Tongue (tissue), 2 donors: ENCODE data around the gene UROS. TPM values are rescaled to one million over a fixed set of nuclear protein-coding genes. Genes with fewer than 3 reads are reported as not detected.

Experiments
- DNase-seq: peaks from one replicate; pipeline ENCODE4 v3.0.0-alpha.2; 2015
- total RNA-seq: library from RNA; depleted of rRNA; stranded (reverse); fragments of >200 nt; gene quantifications from one replicate; pipeline ENCODE4 v1.2.3, GENCODE V29; 2014

Gene UROS
- total RNA-seq, 1 donor from 2014 or later = 56.7 TPM

- DNase-seq = no peak
Measured at GRCh38 chr10:125828311-125828710, 5.3 kb upstream of the UROS start.

DNA sequence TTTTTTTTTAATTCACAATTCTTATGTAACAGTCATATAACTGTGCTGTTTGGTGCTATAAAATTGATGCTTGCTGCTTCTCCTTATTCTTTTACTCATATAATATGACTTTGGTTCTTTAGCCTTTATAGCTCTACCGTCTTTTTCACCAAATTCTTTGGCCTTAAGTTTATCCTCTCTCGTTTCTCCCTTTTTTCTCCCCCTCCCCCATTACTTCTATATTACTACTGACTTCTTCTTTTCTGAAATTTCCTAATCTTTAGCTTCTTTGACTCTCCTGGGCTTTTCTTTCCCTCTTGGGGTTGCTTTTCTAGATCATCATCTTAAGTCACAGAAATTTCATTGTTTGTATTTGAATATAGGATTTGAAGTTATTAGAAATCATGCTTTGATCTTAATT is 4.1 kb upstream of the UROS start:
- DNase-seq = no peak

DNA sequence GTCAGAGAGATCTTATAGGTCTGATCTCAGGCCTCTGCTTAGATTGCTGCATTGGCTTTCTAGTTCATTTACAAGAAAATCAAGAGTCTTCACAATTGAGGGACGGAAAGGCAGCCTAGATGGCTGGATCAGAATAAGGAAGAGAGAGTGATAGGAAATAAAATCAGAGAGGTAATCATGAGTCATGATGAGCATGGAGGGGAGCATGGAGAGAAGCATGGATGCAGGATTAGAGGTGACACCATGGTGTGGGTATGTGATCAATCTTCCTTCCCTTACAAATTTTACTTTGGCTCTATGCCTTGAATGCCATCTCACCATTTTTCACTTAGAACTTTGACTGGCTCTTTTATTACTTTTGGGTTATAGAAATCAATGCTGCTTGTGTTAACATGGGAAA is 1.7 kb upstream of the UROS start:
- no peak for DNase-seq

DNA sequence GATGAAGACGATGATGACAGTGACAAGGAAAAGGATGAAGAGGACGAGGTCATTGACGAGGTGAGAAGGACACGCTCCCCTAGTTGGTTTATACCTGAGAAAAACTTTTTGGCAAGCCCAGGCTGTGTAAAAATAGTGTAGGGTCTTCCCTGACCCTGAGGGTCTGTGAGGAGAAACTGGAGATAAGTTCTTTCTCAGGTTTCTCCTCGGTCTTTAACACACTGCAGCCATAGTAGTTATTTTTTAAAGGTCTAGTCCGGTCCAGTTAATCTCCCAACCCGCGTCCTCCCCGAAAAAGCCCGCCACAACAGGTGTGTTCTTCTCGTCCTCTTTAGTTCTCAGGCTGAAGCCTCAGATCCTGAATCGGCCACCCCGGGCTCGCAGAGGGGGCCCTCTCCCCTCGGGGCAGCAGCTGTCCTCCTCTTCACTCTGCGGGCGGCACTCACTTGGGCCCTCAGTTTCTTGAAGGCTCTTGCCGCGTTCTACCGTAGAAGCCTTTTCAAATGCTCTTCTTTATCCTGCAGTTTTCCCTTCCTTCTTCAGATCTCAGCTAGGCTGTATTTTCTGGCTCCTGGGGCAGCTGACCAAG is 699 bp upstream of the UROS start:
- peak; percentile 44 for DNase-seq

- no peak for DNase-seq
Measured at GRCh38 chr10:125820701-125821100, 2.4 kb downstream of the UROS start.

DNA sequence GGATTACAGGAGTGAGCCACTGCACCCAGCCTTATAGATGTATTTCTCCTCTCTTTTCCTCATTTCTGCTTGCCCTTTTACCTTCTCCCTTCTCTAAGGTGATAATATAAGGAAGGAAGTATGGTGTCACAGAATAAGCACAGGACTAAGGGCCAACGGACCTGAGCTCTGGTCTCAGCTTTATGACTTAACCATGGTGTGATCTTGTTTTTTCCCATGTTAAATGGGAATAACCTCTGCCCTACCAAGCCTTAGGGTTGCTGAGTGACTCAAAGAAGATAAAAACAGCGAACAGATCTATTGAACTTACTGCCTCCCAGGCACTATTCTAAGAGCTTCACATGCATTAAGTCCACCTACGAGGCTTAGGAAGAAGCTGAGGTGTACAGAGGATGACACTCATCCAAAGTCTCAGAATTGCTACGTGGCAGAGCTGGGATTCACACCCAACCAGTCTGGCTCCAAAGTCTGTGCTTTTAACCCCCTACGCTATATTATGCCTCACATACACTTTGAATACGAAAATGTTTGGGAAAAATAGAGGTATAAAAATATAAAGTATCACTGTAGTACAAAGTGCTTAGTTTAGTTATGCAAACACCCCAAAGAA is 5.6 kb downstream of the UROS start:
- no peak for DNase-seq

- DNase-seq = no peak
Measured at GRCh38 chr10:125816548-125816947, 6.5 kb downstream of the UROS start.

- DNase-seq = no peak
Measured at GRCh38 chr10:125815764-125816163, 7.3 kb downstream of the UROS start.

DNA sequence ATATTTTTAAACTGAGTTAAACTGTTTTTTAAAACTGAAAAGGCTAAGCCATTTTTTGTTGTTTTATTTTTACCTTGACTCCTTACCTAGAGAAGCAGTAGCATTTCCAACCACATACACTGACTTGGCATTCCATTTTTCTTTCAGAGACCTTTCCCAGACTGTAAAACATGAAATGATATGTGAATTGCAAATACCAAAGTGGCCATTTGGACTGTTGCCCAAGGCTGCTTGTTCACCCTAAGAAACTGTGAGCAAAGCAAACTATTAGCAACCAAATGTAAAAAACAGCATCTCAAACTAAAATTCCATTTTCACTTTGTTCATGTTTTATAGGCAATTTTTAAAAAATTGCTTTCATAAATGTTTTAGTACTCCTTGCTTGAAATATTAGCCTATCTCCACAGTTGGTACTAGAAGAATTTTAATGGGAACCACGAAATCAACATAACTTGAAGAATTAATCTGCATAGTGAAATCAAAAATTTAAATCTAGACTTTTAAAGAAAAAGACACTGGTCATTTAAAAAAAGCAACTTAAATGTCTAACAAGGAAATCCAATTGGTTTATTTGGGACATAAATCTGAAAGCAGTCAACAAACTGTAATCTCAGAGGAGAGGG is 10.8 kb downstream of the UROS start:
- DNase-seq = no peak

GRCh38 chr10:125811251-125811650 is 11.8 kb downstream of the UROS start:
- DNase-seq = no peak

DNA sequence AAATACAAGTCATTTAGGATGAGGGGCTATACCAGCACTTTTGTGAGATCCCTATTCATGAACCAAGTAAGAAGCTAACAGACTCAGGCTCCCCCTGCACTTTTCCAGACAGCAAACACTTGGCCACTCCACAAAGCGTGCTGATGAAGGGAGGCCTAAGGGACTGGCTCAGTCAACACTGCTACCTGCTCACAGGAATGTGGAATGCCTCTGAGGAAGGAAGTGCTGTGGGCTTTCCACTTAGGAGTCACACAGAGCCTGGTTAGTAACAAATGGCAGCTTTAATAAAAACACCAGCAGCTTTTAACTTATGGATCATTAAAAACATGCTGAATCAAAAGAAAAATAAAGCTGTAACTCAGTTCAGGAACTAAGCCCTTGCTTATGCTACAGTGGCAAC is 15.0 kb downstream of the UROS start:
- no peak for DNase-seq

DNA sequence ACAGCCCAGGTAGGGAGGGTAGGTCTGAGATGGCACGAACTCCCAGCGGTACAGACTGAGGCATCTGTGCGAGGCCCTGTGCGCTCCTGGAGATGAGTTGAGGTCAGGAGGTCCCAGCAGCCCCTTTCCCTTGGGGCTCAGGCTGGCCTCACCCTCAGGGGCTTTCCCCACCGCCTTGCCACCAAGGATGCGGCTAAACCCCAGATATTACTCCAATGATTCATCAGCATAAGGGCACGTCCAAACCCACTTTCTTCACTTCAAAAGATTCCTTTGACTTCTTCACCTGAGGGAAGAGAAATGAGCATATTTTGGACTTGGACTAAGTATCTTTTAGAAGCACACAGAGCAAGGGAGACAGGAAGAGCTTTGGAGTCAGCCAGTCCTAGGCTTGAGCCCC is 20.3 kb downstream of the UROS start:
- DNase-seq = no peak

- DNase-seq = no peak
Measured at GRCh38 chr10:125802131-125802530, 20.9 kb downstream of the UROS start.

GRCh38 chr10:125801574-125801973 is 21.5 kb downstream of the UROS start:
- DNase-seq = no peak

GRCh38 chr10:125799451-125800182 is 23.4 kb downstream of the UROS start:
- no peak for DNase-seq

- no peak for DNase-seq
Measured at GRCh38 chr10:125797994-125798662, 24.9 kb downstream of the UROS start.

DNA sequence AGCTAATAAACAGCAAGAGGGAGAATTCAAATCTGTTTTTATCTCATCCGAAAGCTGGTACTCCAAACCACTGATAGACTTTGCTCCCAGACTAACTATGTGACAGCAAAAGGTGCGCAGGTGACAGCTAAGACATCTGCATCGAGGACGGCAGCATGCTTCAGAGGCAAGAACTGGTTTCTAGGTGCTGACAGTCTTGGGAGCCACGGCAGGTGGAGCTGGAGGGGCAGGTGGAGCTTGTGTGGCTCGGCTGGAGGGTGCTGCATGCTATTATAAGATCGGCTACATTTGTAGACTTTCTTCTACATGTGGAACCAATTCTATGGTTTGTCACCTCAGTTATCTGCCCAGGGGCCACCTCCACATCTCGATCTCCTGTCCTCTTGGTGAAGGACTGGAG is 25.6 kb downstream of the UROS start:
- DNase-seq = no peak

- no peak for DNase-seq
Measured at GRCh38 chr10:125795637-125796190, 27.3 kb downstream of the UROS start.

GRCh38 chr10:125795128-125795527 is 27.9 kb downstream of the UROS start:
- DNase-seq = no peak

DNA sequence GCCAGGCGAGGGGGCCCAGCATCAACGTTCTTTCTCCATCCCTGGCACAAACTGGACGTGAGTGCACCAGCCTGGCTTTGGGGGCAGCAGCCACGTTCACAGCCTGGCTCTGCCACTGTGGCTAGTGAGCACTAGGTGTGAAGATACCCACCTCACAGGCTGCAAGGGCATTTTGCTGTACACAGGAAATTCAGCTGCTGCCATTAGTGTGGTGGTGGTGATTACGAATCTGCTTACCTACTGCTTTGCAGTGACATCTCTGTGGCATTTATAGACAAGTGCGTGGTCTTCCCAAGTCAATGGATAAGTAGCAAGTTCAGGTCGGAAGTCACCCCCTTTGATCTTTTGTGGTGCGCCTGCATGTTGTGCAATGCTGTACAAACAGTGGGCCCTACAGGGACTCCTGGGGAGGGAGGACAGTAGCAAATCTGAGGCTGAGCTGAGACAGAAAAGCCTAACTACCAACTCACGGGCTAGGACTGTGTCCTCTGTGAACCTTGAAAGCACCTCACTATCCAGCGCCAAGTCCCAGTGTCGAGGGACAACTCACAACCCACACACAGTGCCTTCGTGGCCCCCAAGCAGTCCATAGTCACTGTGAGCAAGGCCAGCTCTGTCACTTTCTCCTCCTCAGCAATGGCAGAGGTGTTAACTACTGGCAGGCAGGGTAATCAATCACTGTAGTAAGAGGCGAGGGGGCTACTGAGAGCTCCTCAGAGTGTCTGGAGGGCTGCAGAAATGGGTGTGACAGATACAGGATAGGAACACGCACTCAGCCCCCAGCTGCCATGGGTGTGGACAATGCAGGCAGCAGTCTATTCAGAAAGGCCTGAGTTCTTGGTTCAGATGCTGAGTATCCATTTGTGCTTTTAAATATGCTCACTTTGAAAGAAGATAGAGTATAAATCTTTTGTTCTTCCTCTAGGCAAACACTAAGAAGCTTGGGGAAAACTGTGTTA is 30.4 kb downstream of the UROS start:
- DNase-seq = no peak
